ENCODE measurements around the gene VPREB3.

Gene VPREB3

DNA sequence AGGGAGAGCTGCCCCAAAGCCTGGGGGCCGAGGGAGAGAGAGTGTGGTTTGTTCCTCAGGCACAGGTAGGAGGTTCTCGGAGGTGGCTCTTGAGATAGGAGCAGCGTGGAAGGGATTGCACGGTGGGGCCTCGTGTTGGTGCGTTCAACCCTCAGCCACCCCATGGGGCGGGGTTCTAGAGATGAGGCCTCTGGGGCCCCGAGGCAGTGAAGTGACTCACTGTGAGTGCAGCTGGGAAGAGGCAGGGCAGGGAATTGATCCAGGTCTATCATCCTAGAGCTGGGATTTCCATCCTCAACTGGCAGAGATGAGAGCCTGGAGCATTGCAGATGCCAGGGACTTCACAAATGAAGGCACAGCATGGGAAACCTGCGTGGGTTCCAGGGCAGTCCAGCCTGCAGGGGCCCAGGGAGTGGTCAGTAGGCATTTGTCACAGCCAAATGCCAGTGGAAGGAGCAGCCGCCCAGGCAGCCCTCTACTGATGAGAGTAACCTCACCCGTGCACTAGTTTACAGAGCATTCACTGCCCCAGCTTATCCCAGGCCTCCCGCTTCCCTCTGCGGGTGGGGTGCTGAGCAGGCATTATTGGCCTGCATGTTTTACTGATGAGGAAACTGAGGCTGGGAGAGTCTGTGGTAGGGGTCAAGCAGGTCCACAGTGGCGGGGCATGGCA lies 27.4 kb upstream of the VPREB3 start:
- Histone ChIP-seq H3K4me3 (no peak overlapping the region), H3K4me1 (peaks cover 0 to 24% (median 16%) of the 10 kb centered on the region in 4 donors), H3K27ac (no peak overlapping the region), H3K9me3 (no peaks in the 10 kb centered on the region), H3K27me3 (no peaks in the 10 kb centered on the region), H3K36me3 (no peaks in the 10 kb centered on the region)
- TF ChIP-seq, protein P1, sequence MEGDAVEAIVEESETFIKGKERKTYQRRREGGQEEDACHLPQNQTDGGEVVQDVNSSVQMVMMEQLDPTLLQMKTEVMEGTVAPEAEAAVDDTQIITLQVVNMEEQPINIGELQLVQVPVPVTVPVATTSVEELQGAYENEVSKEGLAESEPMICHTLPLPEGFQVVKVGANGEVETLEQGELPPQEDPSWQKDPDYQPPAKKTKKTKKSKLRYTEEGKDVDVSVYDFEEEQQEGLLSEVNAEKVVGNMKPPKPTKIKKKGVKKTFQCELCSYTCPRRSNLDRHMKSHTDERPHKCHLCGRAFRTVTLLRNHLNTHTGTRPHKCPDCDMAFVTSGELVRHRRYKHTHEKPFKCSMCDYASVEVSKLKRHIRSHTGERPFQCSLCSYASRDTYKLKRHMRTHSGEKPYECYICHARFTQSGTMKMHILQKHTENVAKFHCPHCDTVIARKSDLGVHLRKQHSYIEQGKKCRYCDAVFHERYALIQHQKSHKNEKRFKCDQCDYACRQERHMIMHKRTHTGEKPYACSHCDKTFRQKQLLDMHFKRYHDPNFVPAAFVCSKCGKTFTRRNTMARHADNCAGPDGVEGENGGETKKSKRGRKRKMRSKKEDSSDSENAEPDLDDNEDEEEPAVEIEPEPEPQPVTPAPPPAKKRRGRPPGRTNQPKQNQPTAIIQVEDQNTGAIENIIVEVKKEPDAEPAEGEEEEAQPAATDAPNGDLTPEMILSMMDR (IDR thresholded peaks at IDR 0.05) = no peak
- intact Hi-C loops (cut with DNase I; ENCODE audit: low total_unique reads) = no loop called here
- DNase-seq = peak in 1 of 2 donors; percentile 49

DNA sequence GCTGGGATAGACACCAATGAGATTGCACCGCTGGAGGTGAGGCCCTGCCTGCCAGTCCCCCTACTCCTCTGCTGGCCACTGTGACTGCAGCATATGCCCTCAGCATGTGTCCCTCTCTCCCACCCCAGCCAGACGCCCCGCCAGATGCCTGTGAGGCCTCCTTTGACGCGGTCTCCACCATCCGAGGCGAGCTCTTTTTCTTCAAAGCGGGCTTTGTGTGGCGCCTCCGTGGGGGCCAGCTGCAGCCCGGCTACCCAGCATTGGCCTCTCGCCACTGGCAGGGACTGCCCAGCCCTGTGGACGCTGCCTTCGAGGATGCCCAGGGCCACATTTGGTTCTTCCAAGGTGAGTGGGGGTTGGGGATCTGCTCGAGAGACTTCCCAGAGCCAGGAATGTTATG lies 26.8 kb upstream of the VPREB3 start:
- no peaks in the 10 kb centered on the region for H3K9me3 ChIP-seq
- no peaks in the 10 kb centered on the region for H3K36me3 ChIP-seq
- TF ChIP-seq, protein P1 (IDR thresholded peaks at IDR 0.05) = no peak
- peaks cover 0 to 23% (median 12%) of the 10 kb centered on the region in 4 donors for H3K4me1 ChIP-seq
- H3K27me3 ChIP-seq = no peaks in the 10 kb centered on the region
- intact Hi-C loops (cut with DNase I; ENCODE audit: low total_unique reads) = no loop called here
- H3K4me3 ChIP-seq = no peak overlapping the region
- H3K27ac ChIP-seq = no peak overlapping the region
- no peak for DNase-seq

DNA sequence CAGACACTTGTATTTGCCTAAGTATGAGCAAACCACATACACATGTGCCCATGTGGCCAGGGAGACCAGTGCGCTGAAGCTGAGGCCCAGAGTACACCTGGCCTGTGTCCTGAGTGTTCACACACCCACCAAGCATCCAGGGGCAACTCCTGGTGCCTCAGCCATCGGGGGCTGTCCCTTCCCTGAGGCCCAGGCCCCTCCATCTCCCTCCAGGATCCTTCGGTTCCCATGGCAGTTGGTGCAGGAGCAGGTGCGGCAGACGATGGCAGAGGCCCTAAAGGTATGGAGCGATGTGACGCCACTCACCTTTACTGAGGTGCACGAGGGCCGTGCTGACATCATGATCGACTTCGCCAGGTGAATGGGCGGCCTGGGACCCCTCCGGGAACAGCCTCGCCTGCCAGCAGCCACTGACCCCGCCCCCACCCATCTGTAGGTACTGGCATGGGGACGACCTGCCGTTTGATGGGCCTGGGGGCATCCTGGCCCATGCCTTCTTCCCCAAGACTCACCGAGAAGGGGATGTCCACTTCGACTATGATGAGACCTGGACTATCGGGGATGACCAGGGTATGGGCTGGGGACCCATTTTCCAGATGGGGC lies 26.0 kb upstream of the VPREB3 start:
- intact Hi-C loops (cut with DNase I; ENCODE audit: low total_unique reads) = no loop called here
- H3K27me3 ChIP-seq = no peaks in the 10 kb centered on the region
- DNase-seq = no peak
- no peaks in the 10 kb centered on the region for H3K36me3 ChIP-seq
- H3K4me3 ChIP-seq = no peak overlapping the region
- TF ChIP-seq, protein P1 (IDR thresholded peaks at IDR 0.05) = no peak
- peaks cover 0 to 22% (median 9%) of the 10 kb centered on the region in 4 donors for H3K4me1 ChIP-seq
- no peak overlapping the region for H3K27ac ChIP-seq
- H3K9me3 ChIP-seq = no peaks in the 10 kb centered on the region

DNA sequence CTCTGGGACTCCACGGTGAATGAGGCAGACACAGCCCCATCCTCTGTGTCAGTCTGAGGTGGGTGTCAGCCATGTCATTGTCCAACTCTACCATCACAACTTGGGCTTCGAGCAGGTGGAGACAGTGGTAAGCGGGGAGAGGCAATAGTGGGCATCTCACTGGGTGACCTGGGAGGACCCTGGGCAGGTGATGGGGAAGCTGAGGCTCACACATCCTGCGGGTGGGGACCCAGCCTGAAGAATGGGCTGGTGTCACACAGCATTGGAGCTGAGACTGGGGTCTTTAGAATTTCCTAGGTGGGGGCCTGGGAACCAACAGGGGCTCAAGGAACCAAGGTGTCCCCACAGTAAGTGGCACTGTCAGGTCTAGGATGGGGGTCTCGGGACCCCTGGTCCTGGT lies 25.5 kb upstream of the VPREB3 start:
- no peak overlapping the region for H3K4me3 ChIP-seq
- no peak for DNase-seq
- intact Hi-C loops (cut with DNase I; ENCODE audit: low total_unique reads) = no loop called here
- H3K36me3 ChIP-seq = no peaks in the 10 kb centered on the region
- no peaks in the 10 kb centered on the region for H3K27me3 ChIP-seq
- peaks cover 0 to 27% (median 13%) of the 10 kb centered on the region in 4 donors for H3K4me1 ChIP-seq
- TF ChIP-seq, protein P1 (IDR thresholded peaks at IDR 0.05) = no peak
- no peak overlapping the region for H3K27ac ChIP-seq
- H3K9me3 ChIP-seq = no peaks in the 10 kb centered on the region

DNA sequence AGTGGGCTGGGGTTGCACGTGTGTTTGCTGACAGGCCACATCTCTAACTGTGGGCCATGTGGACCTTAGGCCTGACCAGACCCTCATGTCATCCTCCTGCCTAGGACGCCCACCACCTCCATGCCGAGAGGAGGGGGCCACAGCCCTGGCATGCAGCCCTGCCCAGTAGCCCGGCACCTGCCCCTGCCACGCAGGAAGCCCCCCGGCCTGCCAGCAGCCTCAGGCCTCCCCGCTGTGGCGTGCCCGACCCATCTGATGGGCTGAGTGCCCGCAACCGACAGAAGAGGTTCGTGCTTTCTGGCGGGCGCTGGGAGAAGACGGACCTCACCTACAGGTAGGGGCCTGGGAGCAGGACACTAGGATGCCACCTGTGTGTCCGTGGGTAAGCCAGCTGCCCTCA lies 24.9 kb upstream of the VPREB3 start:
- H3K27ac ChIP-seq = no peak overlapping the region
- no peaks in the 10 kb centered on the region for H3K36me3 ChIP-seq
- no peaks in the 10 kb centered on the region for H3K9me3 ChIP-seq
- TF ChIP-seq, protein P1 (IDR thresholded peaks at IDR 0.05) = no peak
- H3K27me3 ChIP-seq = no peaks in the 10 kb centered on the region
- H3K4me1 ChIP-seq = peaks cover 0 to 34% (median 20%) of the 10 kb centered on the region in 4 donors
- intact Hi-C loops (cut with DNase I; ENCODE audit: low total_unique reads) = no loop called here
- no peak overlapping the region for H3K4me3 ChIP-seq
- DNase-seq = no peak
